ENCODE results near the gene KIAA0825. TPM values are rescaled to one million over a fixed set of nuclear protein-coding genes. Genes with fewer than 3 reads are reported as not detected.

The KIAA0825 gene
- total RNA-seq, 5 donors from 2014 or later (not counting 1 experiment from before 2014, with no cell fraction given) = 1.4 to 4.0 (median 1.6) TPM

DNA sequence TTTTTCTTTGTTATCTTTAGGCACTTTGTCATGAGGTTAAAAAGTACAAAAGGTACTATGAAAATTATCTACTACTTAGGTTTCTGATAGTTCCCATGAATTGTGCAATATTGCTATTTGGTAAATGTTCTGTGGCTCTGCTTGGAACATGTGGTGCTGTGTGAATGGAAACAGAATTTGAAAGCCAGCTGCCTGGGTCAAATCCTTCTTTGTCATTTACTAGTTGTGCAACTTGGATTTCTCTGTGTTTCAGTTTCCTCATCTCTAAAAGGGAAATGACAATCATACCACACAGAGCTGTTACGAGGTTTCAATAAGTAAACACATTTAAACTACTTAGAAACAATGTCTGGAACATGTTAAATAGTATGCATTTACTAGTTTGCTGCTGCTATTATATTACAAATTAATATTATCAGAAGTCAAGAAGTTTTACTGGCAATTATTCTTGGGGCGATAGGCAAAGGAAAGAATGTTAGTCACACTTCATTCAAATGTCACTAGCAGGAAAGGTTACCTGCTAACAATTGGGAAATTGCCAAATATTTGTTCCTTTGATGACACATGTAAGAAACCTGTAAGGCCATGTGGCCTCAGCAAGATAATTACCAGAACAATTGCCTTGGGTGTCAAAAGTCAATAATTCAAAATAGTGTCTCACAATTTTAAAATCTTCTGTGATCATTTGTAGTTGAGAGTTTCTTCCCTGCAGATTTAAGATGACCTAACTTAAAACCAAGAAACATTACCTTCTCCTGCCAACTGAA is 184.8 kb downstream of the KIAA0825 start:
- no peak for DNase-seq
- no peaks in the 10 kb centered on the region for H3K27me3 ChIP-seq (replicated peaks in 1 of 2; ENCODE audit: control insufficient read depth in 2 of 2, extremely low read depth in 1 of 2, insufficient read depth in 2 of 2, low read length in 1 of 2)
- no peak overlapping the region for H3K27ac ChIP-seq (ENCODE audit: low read length)
- no peaks in the 10 kb centered on the region for H3K27me3 Mint-ChIP-seq
- H3K4me3 ChIP-seq (ENCODE audit: control insufficient read depth in 1 of 2, extremely low read depth in 1 of 2, low read length in 1 of 2) = no peak overlapping the region
- H3K4me1 Mint-ChIP-seq = no peaks in the 10 kb centered on the region
- no peak overlapping the region for H3K4me3 Mint-ChIP-seq
- no peak overlapping the region for H3K27ac Mint-ChIP-seq
- no peaks in the 10 kb centered on the region for H3K4me1 ChIP-seq (ENCODE audit: control insufficient read depth in 1 of 2, extremely low read depth in 1 of 2, insufficient read depth in 2 of 2, low read length in 2 of 2)
- no peak for ATAC-seq (replicated peaks in 1 of 4)
- CTCF ChIA-PET = no interaction called here
- POLR2A ChIA-PET = no interaction called here
- no CpG with 5 or more reads among the region's 2 CpGs for WGBS (ENCODE audit: insufficient coverage)
- H3K9me3 Mint-ChIP-seq = peaks cover 3 to 10% (median 8%) of the 10 kb centered on the region in 3 donors
- H3K36me3 ChIP-seq (ENCODE audit: control insufficient read depth in 2 of 2, extremely low read depth in 1 of 2, insufficient read depth in 1 of 2, low read length in 1 of 2) = no peaks in the 10 kb centered on the region
- no peaks in the 10 kb centered on the region for H3K9me3 ChIP-seq
- H3K36me3 Mint-ChIP-seq = peaks cover 16% of the 10 kb centered on the region

DNA sequence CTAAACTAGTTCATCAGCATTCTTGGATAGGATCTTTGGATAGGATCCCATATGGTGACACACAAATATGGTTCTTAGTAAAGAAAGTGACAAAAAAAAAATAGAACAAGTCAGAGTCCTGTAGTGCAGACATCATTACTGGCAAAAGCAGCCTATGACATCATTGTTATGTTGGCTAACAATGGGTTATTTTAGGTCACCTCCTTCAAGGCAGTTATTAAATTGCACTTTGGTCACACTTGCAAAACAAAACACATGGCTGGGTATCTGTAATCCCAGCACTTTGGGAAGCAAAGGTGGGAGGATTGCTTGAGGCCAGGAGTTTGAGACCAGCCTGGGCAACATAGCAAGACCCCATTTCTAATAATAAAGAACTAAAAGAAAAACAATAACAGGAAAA is 185.9 kb downstream of the KIAA0825 start:
- Mint-ChIP-seq H3K4me1 (no peaks in the 10 kb centered on the region), H3K36me3 (peaks cover 7% of the 10 kb centered on the region), H3K27ac (no peak overlapping the region), H3K9me3 (peaks cover 7 to 14% (median 8%) of the 10 kb centered on the region in 3 donors), H3K27me3 (no peaks in the 10 kb centered on the region), H3K4me3 (no peak overlapping the region)
- no peaks in the 10 kb centered on the region for H3K4me1 ChIP-seq (ENCODE audit: control insufficient read depth in 1 of 2, extremely low read depth in 1 of 2, insufficient read depth in 2 of 2, low read length in 2 of 2)
- ChIA-PET CTCF (no interaction called here), POLR2A (no interaction called here)
- H3K36me3 ChIP-seq (ENCODE audit: control insufficient read depth in 2 of 2, extremely low read depth in 1 of 2, insufficient read depth in 1 of 2, low read length in 1 of 2) = no peaks in the 10 kb centered on the region
- no peaks in the 10 kb centered on the region for H3K27me3 ChIP-seq (replicated peaks in 1 of 2; ENCODE audit: control insufficient read depth in 2 of 2, extremely low read depth in 1 of 2, insufficient read depth in 2 of 2, low read length in 1 of 2)
- ATAC-seq (replicated peaks in 1 of 4) (no peak), DNase-seq (no peak)
- H3K9me3 ChIP-seq = no peaks in the 10 kb centered on the region
- no peak overlapping the region for H3K4me3 ChIP-seq (ENCODE audit: control insufficient read depth in 1 of 2, extremely low read depth in 1 of 2, low read length in 1 of 2)
- no peak overlapping the region for H3K27ac ChIP-seq (ENCODE audit: low read length)

DNA sequence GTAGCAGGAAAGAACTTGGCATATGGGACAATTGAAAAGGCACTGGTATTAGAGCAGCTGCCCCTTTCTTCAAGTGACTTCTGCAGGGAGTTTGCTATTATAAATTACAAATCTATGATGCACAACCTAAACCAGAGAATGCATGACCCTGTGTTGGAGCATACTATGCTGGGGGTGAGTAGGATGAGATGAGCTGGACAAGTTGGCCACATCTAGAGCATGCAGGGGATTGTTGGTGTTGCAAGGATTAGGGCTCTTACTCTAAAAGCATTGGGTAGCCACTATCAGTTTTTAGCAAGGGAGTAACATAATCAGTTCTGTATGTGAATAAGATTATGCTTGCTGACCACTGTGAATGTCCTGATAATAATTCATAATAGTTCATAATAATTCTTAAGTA is 186.7 kb downstream of the KIAA0825 start:
- DNase-seq (no peak), ATAC-seq (replicated peaks in 1 of 4) (no peak)
- H3K4me3 Mint-ChIP-seq = no peak overlapping the region
- peaks cover 7% of the 10 kb centered on the region for H3K36me3 Mint-ChIP-seq
- ChIA-PET POLR2A (interaction anchor here in 1 of 2 donors (0.5 kb wide), 1 partner anchor 385 kb away, joined by 8 read pairs; no protein-coding TSS in a partner anchor), CTCF (no interaction called here)
- H3K27ac Mint-ChIP-seq = no peak overlapping the region
- Histone ChIP-seq H3K36me3 (ENCODE audit: control insufficient read depth in 2 of 2, extremely low read depth in 1 of 2, insufficient read depth in 1 of 2, low read length in 1 of 2) (no peaks in the 10 kb centered on the region), H3K27ac (ENCODE audit: low read length) (no peak overlapping the region), H3K9me3 (no peaks in the 10 kb centered on the region), H3K4me1 (ENCODE audit: control insufficient read depth in 1 of 2, extremely low read depth in 1 of 2, insufficient read depth in 2 of 2, low read length in 2 of 2) (no peaks in the 10 kb centered on the region), H3K27me3 (replicated peaks in 1 of 2; ENCODE audit: control insufficient read depth in 2 of 2, extremely low read depth in 1 of 2, insufficient read depth in 2 of 2, low read length in 1 of 2) (no peaks in the 10 kb centered on the region), H3K4me3 (ENCODE audit: control insufficient read depth in 1 of 2, extremely low read depth in 1 of 2, low read length in 1 of 2) (no peak overlapping the region)
- peaks cover 7 to 14% (median 8%) of the 10 kb centered on the region in 3 donors for H3K9me3 Mint-ChIP-seq
- H3K4me1 Mint-ChIP-seq = no peaks in the 10 kb centered on the region
- H3K27me3 Mint-ChIP-seq = no peaks in the 10 kb centered on the region

DNA sequence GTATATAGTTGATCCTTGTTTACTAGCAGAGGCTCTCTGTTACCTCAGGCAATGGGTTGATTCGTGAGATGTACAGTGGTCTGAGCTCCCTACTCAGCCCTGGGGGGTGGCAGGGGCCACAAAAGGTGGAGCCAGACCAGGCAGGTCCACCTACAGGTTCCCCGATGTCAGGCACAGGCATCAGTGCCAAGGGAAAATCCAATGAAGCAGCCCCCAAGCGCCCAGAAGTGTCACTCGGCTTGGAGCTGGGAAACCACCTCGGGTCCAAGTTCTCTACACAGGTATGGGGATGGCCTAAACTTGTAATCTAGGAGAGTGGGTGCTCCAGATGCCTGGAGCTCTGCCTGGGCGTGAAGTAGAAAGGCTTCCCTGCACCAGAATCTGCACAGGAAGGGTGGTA is 188.8 kb downstream of the KIAA0825 start:
- 52% methylated on average over 4 of the region's 6 CpGs for WGBS (ENCODE audit: insufficient coverage)
- Mint-ChIP-seq H3K4me1 (no peaks in the 10 kb centered on the region), H3K36me3 (peaks cover 4% of the 10 kb centered on the region), H3K27ac (no peak overlapping the region), H3K4me3 (no peak overlapping the region), H3K9me3 (peaks cover 6 to 14% (median 7%) of the 10 kb centered on the region in 3 donors), H3K27me3 (no peaks in the 10 kb centered on the region)
- no peak for ATAC-seq (replicated peaks in 1 of 4)
- POLR2A ChIA-PET = no interaction called here
- H3K36me3 ChIP-seq (ENCODE audit: control insufficient read depth in 2 of 2, extremely low read depth in 1 of 2, insufficient read depth in 1 of 2, low read length in 1 of 2) = no peaks in the 10 kb centered on the region
- H3K27me3 ChIP-seq (replicated peaks in 1 of 2; ENCODE audit: control insufficient read depth in 2 of 2, extremely low read depth in 1 of 2, insufficient read depth in 2 of 2, low read length in 1 of 2) = no peaks in the 10 kb centered on the region
- CTCF ChIA-PET = no interaction called here
- H3K27ac ChIP-seq (ENCODE audit: low read length) = no peak overlapping the region
- DNase-seq = no peak
- no peaks in the 10 kb centered on the region for H3K4me1 ChIP-seq (ENCODE audit: control insufficient read depth in 1 of 2, extremely low read depth in 1 of 2, insufficient read depth in 2 of 2, low read length in 2 of 2)
- H3K9me3 ChIP-seq = no peaks in the 10 kb centered on the region
- H3K4me3 ChIP-seq (ENCODE audit: control insufficient read depth in 1 of 2, extremely low read depth in 1 of 2, low read length in 1 of 2) = no peak overlapping the region

DNA sequence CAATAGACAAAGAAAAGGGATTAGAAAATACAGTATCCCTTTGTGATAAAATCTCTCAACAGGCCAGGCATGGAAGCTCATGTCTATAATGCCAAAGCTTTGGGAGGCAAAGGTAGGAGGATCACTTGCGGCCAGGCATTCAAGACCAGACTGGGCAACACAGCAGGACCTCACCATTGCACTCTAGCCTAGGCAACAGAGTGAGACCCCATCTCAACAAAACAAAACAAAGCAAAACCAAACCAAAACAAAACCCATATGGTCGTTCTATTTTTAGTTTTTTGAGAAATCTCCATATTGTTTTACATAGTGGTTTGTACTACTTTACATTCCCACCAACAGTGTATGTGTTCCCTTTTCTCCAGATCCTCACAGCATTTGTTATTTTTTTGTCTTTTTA is 193.0 kb downstream of the KIAA0825 start:
- H3K4me3 Mint-ChIP-seq = no peak overlapping the region
- peaks cover 4% of the 10 kb centered on the region for H3K36me3 Mint-ChIP-seq
- DNase-seq (no peak), ATAC-seq (replicated peaks in 1 of 4) (no peak)
- no peaks in the 10 kb centered on the region for H3K27me3 Mint-ChIP-seq
- no peaks in the 10 kb centered on the region for H3K9me3 ChIP-seq
- H3K4me1 Mint-ChIP-seq = no peaks in the 10 kb centered on the region
- no peak overlapping the region for H3K27ac ChIP-seq (ENCODE audit: low read length)
- no peaks in the 10 kb centered on the region for H3K27me3 ChIP-seq (replicated peaks in 1 of 2; ENCODE audit: control insufficient read depth in 2 of 2, extremely low read depth in 1 of 2, insufficient read depth in 2 of 2, low read length in 1 of 2)
- H3K36me3 ChIP-seq (ENCODE audit: control insufficient read depth in 2 of 2, extremely low read depth in 1 of 2, insufficient read depth in 1 of 2, low read length in 1 of 2) = no peaks in the 10 kb centered on the region
- H3K27ac Mint-ChIP-seq = no peak overlapping the region
- H3K9me3 Mint-ChIP-seq = peaks cover 4 to 11% (median 4%) of the 10 kb centered on the region in 3 donors
- H3K4me3 ChIP-seq (ENCODE audit: control insufficient read depth in 1 of 2, extremely low read depth in 1 of 2, low read length in 1 of 2) = no peak overlapping the region
- no peaks in the 10 kb centered on the region for H3K4me1 ChIP-seq (ENCODE audit: control insufficient read depth in 1 of 2, extremely low read depth in 1 of 2, insufficient read depth in 2 of 2, low read length in 2 of 2)
- no CpG with 5 or more reads among the region's 2 CpGs for WGBS (ENCODE audit: insufficient coverage)
- POLR2A ChIA-PET = no interaction called here
- CTCF ChIA-PET = no interaction called here

DNA sequence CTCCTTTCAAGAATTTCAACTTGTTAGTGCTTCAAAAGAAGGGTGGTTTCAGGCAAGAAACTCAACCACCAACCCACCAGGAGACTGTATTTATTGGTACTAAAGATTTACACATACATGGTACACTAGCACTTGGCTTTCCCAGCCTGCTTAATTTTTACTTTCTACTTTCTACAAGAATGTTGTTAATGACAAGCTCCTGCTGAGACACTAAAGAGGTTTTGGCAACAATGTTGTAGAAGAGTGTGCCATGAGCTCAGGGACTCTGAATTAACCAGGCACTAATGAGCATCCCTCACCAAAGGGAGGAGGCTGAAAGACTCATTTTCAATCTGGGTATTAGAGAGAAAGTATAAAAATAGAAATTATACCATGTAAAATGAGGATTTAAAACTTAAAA is 195.0 kb downstream of the KIAA0825 start:
- no peaks in the 10 kb centered on the region for H3K36me3 Mint-ChIP-seq
- Histone ChIP-seq H3K27ac (ENCODE audit: low read length) (no peak overlapping the region), H3K4me3 (ENCODE audit: control insufficient read depth in 1 of 2, extremely low read depth in 1 of 2, low read length in 1 of 2) (no peak overlapping the region), H3K27me3 (replicated peaks in 1 of 2; ENCODE audit: control insufficient read depth in 2 of 2, extremely low read depth in 1 of 2, insufficient read depth in 2 of 2, low read length in 1 of 2) (no peaks in the 10 kb centered on the region), H3K36me3 (ENCODE audit: control insufficient read depth in 2 of 2, extremely low read depth in 1 of 2, insufficient read depth in 1 of 2, low read length in 1 of 2) (no peaks in the 10 kb centered on the region), H3K9me3 (no peaks in the 10 kb centered on the region), H3K4me1 (ENCODE audit: control insufficient read depth in 1 of 2, extremely low read depth in 1 of 2, insufficient read depth in 2 of 2, low read length in 2 of 2) (no peaks in the 10 kb centered on the region)
- no peak overlapping the region for H3K4me3 Mint-ChIP-seq
- H3K4me1 Mint-ChIP-seq = no peaks in the 10 kb centered on the region
- peaks cover 0 to 3% (median 3%) of the 10 kb centered on the region in 3 donors for H3K9me3 Mint-ChIP-seq
- DNase-seq (no peak), ATAC-seq (replicated peaks in 1 of 4) (no peak)
- ChIA-PET CTCF (no interaction called here), POLR2A (no interaction called here)
- no peak overlapping the region for H3K27ac Mint-ChIP-seq
- H3K27me3 Mint-ChIP-seq = no peaks in the 10 kb centered on the region

DNA sequence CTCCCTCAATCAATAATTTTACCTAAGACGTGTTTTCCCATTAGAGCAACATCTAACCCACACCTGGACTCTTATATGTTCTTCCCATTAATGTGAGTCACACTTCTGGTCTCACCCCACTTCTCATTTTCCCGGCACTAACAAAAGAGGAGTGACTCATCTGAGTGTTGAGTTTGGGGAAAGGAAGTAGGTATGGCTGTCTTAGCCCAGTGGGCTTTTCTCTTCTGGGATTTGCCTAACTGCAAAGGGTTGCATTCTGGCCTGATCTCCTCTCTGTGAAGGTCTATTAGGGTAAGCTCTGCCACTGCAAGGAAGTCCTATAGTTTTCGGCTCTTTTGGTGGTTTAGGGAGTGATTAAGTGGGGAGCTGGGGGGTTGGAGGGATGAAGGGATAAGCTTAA is 195.6 kb downstream of the KIAA0825 start:
- Mint-ChIP-seq H3K9me3 (no peaks in the 10 kb centered on the region), H3K4me3 (no peak overlapping the region), H3K27ac (no peak overlapping the region), H3K36me3 (no peaks in the 10 kb centered on the region), H3K4me1 (no peaks in the 10 kb centered on the region), H3K27me3 (no peaks in the 10 kb centered on the region)
- DNase-seq (no peak), ATAC-seq (replicated peaks in 1 of 4) (no peak)
- no peaks in the 10 kb centered on the region for H3K27me3 ChIP-seq (replicated peaks in 1 of 2; ENCODE audit: control insufficient read depth in 2 of 2, extremely low read depth in 1 of 2, insufficient read depth in 2 of 2, low read length in 1 of 2)
- no peaks in the 10 kb centered on the region for H3K4me1 ChIP-seq (ENCODE audit: control insufficient read depth in 1 of 2, extremely low read depth in 1 of 2, insufficient read depth in 2 of 2, low read length in 2 of 2)
- WGBS (ENCODE audit: insufficient coverage) = 75% methylated on average over 1 of the region's 3 CpGs
- CTCF ChIA-PET = no interaction called here
- H3K36me3 ChIP-seq (ENCODE audit: control insufficient read depth in 2 of 2, extremely low read depth in 1 of 2, insufficient read depth in 1 of 2, low read length in 1 of 2) = no peaks in the 10 kb centered on the region
- H3K4me3 ChIP-seq (ENCODE audit: control insufficient read depth in 1 of 2, extremely low read depth in 1 of 2, low read length in 1 of 2) = no peak overlapping the region
- no peaks in the 10 kb centered on the region for H3K9me3 ChIP-seq
- no peak overlapping the region for H3K27ac ChIP-seq (ENCODE audit: low read length)
- POLR2A ChIA-PET = no interaction called here
